ENCODE measurements around the gene CSMD2. TPM values are rescaled to one million over a fixed set of nuclear protein-coding genes. Genes with fewer than 3 reads are reported as not detected.
A peak's percentile ranks its signal among the peaks of the same experiment; 100 is the strongest.

The CSMD2 gene
- total and polyA plus RNA-seq, 2 experiments from 2014 or later = 5.3 to 16.6 TPM

GRCh38 chr1:34190692-34191091 lies 25.7 kb upstream of the CSMD2 start:
- Histone ChIP-seq H3K27ac (ENCODE audit: low read depth) (no peak overlapping the region), H3K4me3 (no peak overlapping the region), H3K36me3 (ENCODE audit: insufficient read depth) (no peaks in the 10 kb centered on the region; the same call in 1 of the 2 replicates), H3K4me2 (no peak overlapping the region), H3K9me2 (ENCODE audit: insufficient read depth) (no peaks in the 10 kb centered on the region), H3K4me1 (ENCODE audit: insufficient read depth) (peaks cover 41% of the 10 kb centered on the region), H2AFZ (no peak overlapping the region), H3F3A (replicated peaks; ENCODE audit: low read depth) (peaks cover 13% of the 10 kb centered on the region; the same call in 1 of the 2 replicates), H4K20me1 (replicated peaks; ENCODE audit: insufficient read depth) (no peaks in the 10 kb centered on the region), H3K27me3 (ENCODE audit: insufficient read depth) (no peaks in the 10 kb centered on the region), H3K79me2 (replicated peaks; ENCODE audit: insufficient read depth) (no peaks in the 10 kb centered on the region)
- TF ChIP-seq CREB1 (CRISPR knock-in tag; IDR thresholded peaks at IDR 0.05; ENCODE audit: low read depth) (no peak), NANOG (IDR thresholded peaks at IDR 0.05; ENCODE audit: borderline replicate concordance) (no peak), ZNF331 (CRISPR knock-in tag; IDR thresholded peaks at IDR 0.05; ENCODE audit: low read depth) (peak; percentile 99), ZNF114 (CRISPR knock-in tag; IDR thresholded peaks at IDR 0.05) (no peak), ZNF462 (CRISPR knock-in tag; IDR thresholded peaks at IDR 0.05) (no peak)
- Mint-ChIP-seq H3K27me3 (ENCODE audit: insufficient read depth, low read depth, poor library complexity) (peaks cover 4% of the 10 kb centered on the region), H3K9me3 (peaks cover 16% of the 10 kb centered on the region), H3K4me1 (peaks cover 49% of the 10 kb centered on the region), H3K4me3 (no peak overlapping the region), H3K36me3 (ENCODE audit: low read depth) (peaks cover 23% of the 10 kb centered on the region), H3K27ac (no peak overlapping the region)
- ATAC-seq (no peak), DNase-seq (ENCODE audit: low spot score) (no peak)

DNA sequence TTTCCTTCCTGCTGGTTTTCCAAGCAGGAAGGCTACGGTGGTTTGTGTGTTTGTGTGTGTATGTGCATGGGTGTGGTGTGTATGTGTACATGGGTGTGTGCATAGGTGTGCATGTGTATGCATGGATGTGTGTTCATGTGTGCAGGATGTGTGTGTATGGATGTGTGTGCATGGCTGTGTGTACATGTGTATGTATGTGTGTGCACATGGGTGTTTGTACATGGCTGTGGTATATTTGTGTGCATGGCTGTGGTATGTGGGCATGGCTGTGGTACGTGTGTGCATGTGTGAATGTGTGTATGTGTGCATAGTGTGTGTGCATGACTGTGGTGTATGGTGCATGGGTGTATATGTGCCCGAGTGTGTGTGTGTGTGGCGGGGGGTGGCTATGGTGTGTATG lies 24.0 kb upstream of the CSMD2 start:
- Histone ChIP-seq H3K79me2 (replicated peaks; ENCODE audit: insufficient read depth) (no peaks in the 10 kb centered on the region), H2AFZ (no peak overlapping the region), H3F3A (replicated peaks; ENCODE audit: low read depth) (peaks cover 13% of the 10 kb centered on the region; the same call in 1 of the 2 replicates), H3K9me2 (ENCODE audit: insufficient read depth) (no peaks in the 10 kb centered on the region), H3K4me2 (peak overlapping the region; percentile 56), H3K36me3 (ENCODE audit: insufficient read depth) (no peaks in the 10 kb centered on the region; the same call in 1 of the 2 replicates), H3K4me3 (peak overlapping the region; percentile 21), H3K27ac (ENCODE audit: low read depth) (no peak overlapping the region), H4K20me1 (replicated peaks; ENCODE audit: insufficient read depth) (no peaks in the 10 kb centered on the region), H3K4me1 (ENCODE audit: insufficient read depth) (peaks cover 41% of the 10 kb centered on the region), H3K27me3 (ENCODE audit: insufficient read depth) (no peaks in the 10 kb centered on the region)
- H3K4me1 Mint-ChIP-seq = peaks cover 54% of the 10 kb centered on the region
- H3K36me3 Mint-ChIP-seq (ENCODE audit: low read depth) = peaks cover 26% of the 10 kb centered on the region
- peak overlapping the region; percentile 42; the same call in 1 of the 2 replicates for H3K27ac Mint-ChIP-seq
- DNase-seq (ENCODE audit: low spot score) = no peak
- H3K27me3 Mint-ChIP-seq (ENCODE audit: insufficient read depth, low read depth, poor library complexity) = peaks cover 5% of the 10 kb centered on the region
- ATAC-seq = no peak
- H3K9me3 Mint-ChIP-seq = peaks cover 16% of the 10 kb centered on the region
- peak overlapping the region; percentile 14; the same call in 2 of the 3 replicates for H3K4me3 Mint-ChIP-seq
- TF ChIP-seq EZH2phosphoT487 (IDR thresholded peaks at IDR 0.05; ENCODE audit: unreplicated experiment) (no peak), ZNF462 (CRISPR knock-in tag; IDR thresholded peaks at IDR 0.05) (no peak)
